HG02938 (cell line): Measurements from ENCODE around the gene PSEN2.
"Not testable (repeated sequence)": the region's sequence is repeated elsewhere in the genome, so short reads cannot be mapped to it uniquely, and the experiment has no call there.

Experiments used
- ATAC-seq: cut with Tn5 transposase; IDR thresholded peaks from one replicate; pipeline ENCODE4 v1.9.1; 2021; ENCODE audit warnings: mild to moderate bottlenecking, moderate library complexity; ENCODE audit not compliant: unreplicated experiment

PSEN2 gene

DNA sequence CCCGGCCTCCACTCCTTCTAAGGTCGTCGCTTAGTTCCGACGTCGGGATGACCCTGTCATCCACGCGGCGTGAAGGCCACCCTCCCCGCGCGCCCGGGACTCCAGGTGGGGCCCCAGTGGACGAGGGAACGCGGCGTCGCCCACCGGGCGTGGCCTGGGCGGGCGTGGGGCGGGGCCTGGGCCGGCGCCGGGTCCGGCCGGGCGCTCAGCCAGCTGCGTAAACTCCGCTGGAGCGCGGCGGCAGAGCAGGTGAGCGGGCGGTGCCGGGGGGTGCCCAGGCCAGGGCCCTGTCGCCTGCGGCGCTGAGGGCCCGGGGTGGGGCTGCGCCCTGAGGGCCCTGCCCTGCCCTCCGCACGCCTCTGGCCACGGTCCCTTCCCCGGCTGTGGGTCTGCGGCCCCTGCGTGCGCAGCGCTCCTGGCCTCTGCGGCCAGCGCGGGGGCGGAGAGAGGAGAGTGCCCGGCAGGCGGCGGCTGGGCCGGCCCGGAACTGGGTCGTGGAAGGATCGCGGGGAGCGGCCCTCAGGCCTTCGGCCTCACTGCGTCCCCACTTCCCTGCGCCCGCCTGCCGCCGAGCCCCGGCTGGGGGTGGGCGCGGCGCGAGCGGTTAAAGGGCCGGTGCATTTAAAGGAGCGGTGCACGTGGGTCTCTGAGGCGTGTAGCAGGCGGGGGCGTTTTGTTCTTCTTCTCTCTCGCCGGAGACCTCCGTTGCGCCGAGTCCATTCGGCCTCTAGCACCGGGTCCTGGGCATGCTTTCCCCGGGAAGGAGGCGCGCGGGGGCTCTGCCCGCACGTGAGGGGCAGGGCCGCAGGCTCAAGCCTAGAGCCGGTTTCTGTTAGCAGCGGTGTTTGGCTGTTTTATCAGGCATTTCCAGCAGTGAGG lies at the start of gene PSEN2:
Gene PSEN2, plus strand, starts transcription at position 216 of the 879 bp plus-strand sequence. CDS start 11,292 bp downstream, outside the sequence.
- ATAC-seq, result peak; percentile 86

GRCh38 chr1:226820941-226821718 lies 49.3 kb upstream of the PSEN2 start:
- no peak for ATAC-seq

GRCh38 chr1:226821719-226822085 lies 48.7 kb upstream of the PSEN2 start:
- ATAC-seq, result no peak

DNA sequence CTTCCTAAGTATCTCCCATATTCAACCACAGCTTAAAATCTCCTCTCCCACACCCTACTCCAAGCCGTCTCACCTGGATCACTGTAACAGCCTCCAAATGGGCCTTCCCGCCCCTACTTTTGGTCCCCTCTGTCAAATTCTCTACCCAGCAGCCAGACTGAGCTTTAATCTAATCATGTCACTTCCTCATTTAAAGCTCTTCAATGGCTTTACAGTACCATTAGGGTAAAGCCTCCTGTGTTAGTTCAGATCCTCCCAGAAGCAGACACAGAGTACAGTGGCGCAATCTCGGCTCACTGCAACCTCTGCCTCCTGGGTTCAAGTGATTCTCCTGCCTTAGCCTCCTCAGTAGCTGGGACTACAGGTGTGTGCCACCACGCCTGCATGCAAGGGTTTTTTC lies 46.8 kb upstream of the PSEN2 start:
- no peak for ATAC-seq

- ATAC-seq, result no peak
Observed at GRCh38 chr1:226825037-226825745, 45.2 kb upstream of the PSEN2 start.

DNA sequence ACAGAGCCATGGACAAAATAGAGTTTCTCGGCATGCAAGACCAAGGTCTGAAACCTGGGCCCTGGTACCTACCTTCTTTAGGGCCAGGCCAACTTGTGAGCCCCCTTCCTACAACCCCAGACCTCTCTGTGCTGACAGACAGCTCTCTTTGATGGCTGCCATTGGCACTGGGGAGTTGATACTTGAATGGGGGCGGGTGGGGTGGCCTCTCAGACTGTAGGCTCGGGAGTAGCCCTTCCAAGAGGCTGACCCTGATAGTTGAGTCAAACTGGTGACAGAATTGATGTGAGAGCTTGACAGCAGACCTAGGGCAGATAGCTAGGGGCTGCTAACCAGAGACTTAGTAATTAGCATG lies 44.7 kb upstream of the PSEN2 start:
- ATAC-seq, result no peak

DNA sequence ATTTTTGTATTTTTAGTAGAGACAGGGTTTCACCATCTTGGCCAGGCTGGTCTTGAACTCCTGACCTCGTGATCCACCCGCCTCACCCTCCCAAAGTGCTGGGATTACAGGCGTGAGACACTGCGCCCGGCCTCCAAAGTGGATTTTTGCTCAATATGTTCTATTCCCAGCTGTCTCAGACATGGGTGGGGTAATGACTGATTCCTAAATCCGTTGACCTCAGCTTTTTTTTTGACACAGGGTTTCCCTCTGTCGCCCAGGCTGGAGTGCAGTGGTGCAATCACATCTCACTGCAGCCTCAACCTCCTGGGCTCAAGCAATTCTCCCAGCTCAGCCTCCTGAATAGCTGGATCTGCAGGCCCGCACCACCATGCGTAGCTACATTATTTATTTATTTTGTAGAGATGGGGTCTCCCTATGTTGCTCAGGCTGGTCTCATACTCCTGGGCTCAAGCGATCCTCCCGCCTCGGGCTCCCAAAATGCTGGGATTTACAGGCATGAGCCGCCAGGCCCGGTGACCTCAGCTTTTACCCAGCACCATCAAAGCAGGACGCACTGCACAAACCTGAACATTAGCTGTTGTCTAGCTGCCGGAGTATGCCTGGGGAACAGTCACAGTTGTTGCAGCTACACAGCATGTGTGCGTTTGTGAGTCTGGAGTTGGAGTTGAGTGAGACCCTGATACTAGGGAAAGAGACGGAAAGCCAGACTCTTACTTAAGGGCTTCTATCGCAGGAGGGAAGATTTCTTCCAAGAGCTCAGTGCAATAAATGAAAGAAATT lies 43.7 kb upstream of the PSEN2 start:
- ATAC-seq, result no peak

- ATAC-seq, result no peak
Observed at GRCh38 chr1:226827458-226827857, 43.0 kb upstream of the PSEN2 start.

DNA sequence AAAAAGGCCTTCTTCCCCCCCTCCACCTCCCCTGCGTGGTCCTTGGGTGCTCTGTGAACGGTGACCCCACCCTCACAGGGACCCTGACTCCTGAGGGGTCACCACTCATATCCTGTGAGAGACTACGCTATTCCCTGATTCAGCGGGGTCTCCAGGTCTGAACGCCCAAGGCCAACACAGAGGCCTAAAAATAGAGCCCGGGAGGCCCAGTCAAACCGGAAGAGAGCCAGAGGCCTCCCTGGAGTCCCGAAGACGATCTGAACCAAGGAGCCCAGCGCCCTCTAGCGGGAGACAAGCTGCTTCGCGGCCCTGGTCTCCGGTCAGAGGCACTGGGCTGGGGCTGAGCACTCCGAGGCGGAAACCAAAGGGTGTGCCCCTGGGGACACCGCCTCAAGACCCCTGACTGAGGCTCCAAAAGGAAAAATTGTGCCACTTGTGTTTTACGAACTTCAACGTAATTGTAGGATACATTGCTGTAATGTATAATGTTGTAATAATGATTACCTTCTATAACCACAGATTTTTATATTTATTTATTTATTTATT lies 42.4 kb upstream of the PSEN2 start:
- ATAC-seq, result peak; percentile 96

- ATAC-seq, result no peak
Observed at GRCh38 chr1:226829105-226829504, 41.3 kb upstream of the PSEN2 start.

DNA sequence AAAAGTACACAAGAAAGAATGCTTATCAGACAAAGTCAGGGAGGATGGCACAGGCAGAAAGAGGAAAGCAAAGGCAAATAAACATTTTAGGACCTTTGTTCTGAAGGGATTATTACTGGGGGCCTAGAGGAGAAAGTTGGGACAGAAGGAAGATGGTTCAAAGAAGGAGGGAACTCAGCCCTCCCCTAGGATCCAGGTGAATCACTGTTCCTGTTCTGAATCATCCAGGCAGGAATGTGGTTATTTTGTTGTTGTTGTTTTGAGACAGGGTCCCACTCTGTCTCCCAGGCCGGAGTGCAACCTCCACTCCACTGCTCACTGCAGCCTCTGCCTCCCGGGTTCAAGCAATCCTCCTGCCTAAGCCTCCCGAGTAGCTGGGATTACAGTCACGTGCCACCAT lies 38.5 kb upstream of the PSEN2 start:
- ATAC-seq, result no peak

GRCh38 chr1:226832613-226833012 lies 37.8 kb upstream of the PSEN2 start:
- no peak for ATAC-seq

- ATAC-seq, result not testable (repeated sequence)
Observed at GRCh38 chr1:226834179-226834578, 36.2 kb upstream of the PSEN2 start.

DNA sequence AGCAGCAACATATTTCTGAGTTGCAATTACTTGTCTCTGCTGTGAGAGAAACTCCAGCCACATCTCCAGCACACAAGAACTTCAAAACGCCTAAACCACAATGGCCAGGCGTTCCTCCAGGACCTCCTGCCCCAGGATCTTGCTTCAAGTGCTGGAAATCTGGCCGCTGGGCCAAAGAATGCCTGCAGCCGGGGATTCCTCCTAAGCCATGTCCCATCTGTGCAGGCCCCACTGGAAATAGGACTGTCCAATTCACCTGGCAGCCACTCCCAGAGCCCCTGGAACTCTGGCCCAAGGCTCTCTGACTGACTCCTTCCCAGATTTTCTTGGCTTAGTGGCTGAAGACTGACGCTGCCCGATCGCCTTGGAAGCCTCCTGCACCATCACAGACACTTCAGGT lies 35.0 kb upstream of the PSEN2 start:
- not testable (repeated sequence) for ATAC-seq

DNA sequence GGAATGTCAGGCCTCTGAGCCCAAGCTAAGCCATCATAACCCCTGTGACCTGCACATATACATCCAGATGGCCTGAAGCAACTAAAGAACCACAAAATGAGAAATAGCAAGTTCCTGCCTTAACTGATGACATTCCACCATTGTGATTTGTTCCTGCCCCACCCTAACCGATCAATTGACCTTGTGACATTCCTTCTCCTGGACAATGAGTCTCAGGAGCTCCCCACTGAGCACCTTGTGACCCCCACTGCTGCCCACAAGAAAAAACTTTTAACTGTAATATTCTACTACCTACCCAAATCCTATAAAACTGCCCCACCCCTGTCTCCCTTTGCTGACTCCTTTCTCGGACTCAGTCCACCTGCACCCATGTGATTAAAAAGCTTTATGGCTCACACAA lies 32.5 kb upstream of the PSEN2 start:
- ATAC-seq, result not testable (repeated sequence)

GRCh38 chr1:226838456-226838855 lies 32.0 kb upstream of the PSEN2 start:
- ATAC-seq, result no peak

GRCh38 chr1:226845624-226846023 lies 24.8 kb upstream of the PSEN2 start:
- ATAC-seq, result no peak

DNA sequence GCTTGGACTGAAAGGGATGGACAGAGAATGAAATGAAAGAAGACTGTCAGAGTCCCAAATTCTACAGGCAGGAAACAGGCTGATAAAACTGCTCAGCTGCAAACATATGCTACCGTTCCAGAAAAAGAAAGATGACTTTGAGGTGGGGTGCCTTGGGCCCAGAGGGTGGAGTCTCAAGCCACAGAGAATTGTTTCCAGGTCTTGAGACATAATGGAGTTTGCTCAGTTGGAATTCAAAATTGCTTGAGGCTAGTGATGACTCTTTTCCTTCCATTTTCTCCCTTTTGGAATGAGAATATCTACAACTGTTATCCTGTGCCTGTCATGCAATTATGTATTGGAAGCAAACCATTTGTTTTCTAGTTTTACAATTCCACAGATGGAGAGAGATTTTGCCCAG lies 23.6 kb upstream of the PSEN2 start:
- ATAC-seq, result no peak

DNA sequence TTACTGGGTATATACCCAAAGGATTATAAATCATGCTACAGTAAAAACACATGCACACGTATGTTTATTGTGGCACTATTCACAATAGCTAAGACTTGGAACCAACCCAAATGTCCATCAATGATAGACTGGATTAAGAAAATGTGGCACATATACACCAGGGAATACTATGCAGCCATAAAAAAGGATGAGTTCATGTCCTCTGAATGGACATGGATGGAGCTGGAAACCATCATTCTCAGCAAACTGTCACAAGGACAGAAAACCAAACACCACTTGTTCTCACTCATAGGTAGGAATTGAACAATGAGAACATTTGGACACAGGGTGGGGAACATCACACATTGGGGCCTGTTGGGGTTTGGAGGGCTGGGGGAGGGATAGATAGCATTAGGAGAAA lies 15.9 kb upstream of the PSEN2 start:
- not testable (repeated sequence) for ATAC-seq

GRCh38 chr1:226862890-226863289 lies 7.5 kb upstream of the PSEN2 start:
- ATAC-seq, result no peak
